ENCODE results near the gene MFAP3L.

MFAP3L gene

DNA sequence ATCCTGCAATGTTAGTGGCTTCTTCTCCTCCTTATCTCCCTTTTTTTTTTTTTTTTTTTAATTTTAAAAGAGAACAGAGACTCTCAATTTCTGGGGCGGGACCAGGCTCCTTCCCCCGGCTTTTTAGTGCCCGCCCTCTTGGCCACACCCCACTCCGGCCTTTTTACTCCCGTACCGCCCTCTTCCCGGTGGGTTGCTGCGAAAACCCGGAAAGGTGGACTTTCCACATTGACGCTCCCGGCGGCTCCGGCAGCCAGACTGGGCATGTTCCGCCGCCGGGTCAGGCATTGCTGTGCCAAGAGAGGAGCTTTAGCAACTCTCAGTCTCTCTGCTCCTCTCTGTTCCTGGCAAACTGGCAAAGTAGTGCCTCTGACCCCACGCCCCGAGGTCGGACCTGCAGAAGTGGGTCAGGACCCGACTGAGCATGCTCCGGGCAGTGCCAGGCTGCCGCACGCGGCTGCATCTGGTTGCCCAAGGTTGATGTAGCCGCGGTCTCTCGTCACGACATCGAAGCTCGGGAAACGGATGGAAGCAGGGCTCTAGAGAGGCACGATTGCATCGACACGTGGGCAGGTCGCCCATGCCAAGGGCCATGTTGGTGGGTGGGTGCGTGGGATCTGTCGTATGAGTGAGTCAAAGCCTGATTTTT is 1.1 kb upstream of the MFAP3L start:
- DNase-seq (ENCODE audit: low read depth): peak; percentile 91
- H3K4me3 ChIP-seq (ENCODE audit: low read depth, low read length): peak overlapping the region; percentile 91

DNA sequence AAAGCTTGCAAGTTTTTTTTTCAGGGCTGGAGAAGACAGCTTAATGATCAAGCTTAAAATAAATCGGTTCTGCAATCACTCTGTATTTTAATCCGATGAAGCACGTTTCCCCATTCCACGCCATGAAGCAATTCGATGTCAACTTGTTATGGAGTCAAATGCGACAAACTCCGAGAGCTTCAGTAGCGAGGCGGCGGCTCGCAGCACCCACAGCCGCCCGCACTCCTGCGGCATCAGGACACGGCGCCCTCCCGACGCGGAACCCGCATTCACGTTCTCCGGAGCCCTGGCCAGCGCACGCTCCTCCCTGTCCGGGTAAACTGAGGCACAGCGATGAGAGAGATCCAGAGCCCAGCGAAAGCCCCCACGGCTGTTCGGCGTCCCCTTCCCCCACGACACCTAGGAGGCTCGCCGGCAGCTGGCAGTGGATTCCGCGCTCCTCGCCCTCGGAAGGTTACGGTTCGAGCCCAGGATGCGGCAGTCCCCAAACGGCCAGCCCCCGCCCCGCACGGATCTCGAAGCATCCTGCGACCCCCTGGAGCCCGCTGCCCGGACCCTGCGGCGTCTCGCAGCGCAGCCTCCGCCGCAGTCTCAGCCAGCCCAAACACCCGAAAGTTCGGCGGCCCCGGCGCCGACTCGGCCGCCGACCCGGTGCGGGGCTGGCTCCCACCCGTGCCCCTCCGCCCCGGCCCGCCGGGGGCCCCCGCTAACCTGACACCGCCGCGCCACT is 507 bp downstream of the MFAP3L start:
- peak overlapping the region; percentile 72 for H3K4me3 ChIP-seq (ENCODE audit: low read depth, low read length)
- DNase-seq (ENCODE audit: low read depth): no peak

DNA sequence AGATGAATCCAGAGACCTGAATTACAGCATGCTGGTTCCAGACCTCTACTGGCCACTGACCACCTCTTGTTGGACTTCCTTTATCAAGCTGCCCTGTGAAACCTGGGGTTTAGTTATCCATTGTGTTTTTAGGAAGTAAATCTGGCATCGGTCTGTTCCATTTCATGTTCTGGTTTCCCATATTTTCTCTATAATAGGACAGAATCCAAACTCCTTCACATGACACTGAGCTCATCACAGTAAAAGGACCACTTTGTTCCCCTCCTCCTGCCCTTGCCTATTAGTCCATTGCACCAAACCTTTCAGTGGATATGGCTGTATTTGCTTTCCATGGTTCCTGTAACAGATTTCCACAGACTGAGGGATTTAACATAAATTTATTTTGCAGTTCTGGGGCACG is 4.0 kb downstream of the MFAP3L start:
- no peak for DNase-seq (ENCODE audit: low read depth)
- H3K4me3 ChIP-seq (ENCODE audit: low read depth, low read length): no peak overlapping the region

GRCh38 chr4:170017252-170017651 is 8.9 kb downstream of the MFAP3L start:
- DNase-seq (ENCODE audit: low read depth): no peak
- H3K4me3 ChIP-seq (ENCODE audit: low read depth, low read length): no peak overlapping the region

DNA sequence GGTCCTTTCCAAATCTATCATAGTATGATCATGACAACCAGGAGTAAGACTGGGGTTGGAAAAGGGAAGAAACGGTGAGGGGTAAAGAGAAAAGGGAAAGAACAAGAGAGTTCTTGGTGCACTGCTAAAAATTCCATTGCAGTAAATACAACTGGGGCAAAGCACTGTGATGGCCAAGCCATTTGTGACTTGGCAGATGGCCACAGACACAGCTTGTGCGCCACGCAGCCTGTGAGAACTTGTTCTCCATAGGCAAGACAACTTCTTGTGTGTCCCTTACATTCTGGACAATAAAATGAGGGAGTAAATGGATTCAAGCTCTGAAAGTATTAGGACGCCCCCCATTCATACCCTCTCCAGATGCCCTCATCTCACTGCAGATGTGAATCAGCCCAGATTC is 10.9 kb downstream of the MFAP3L start:
- DNase-seq (ENCODE audit: low read depth): no peak
- no peak overlapping the region for H3K4me3 ChIP-seq (ENCODE audit: low read depth, low read length)

DNA sequence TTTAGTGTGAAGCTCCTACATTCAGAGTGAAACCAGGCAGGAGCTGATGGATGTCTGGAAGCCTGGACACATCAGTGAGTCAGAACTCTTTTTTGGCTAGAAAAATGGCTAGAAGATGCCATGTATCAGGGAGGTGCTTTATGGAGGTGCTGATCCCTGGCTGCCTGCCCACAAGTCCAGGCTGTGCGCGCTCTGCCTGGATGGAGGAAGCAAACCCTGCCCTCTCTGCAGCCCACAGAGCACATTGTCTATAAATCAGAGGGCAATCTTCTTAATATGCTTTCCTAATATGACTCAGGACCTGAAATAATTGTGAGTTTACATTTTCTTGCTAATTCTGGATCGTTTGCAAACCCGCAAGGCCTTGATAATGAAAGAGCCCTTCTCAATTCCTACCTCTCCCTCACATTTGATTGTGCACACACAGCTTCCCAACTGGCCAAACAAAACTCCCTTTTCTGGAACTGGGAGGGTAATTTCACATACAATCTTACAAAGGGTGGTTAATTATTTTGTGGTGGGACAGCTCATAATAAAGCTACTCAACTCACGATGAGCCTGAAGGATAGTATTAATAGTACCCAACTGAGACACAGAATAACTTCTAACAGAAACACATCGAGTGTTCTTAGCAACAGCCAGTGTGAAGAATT is 11.7 kb downstream of the MFAP3L start:
- no peak overlapping the region for H3K4me3 ChIP-seq (ENCODE audit: low read depth, low read length)
- peak; percentile 44 for DNase-seq (ENCODE audit: low read depth)

- DNase-seq (ENCODE audit: low read depth): no peak
- H3K4me3 ChIP-seq (ENCODE audit: low read depth, low read length): no peak overlapping the region
Measured at GRCh38 chr4:170012629-170012958, 13.6 kb downstream of the MFAP3L start.

GRCh38 chr4:170011921-170012628 is 14.1 kb downstream of the MFAP3L start:
- no peak for DNase-seq (ENCODE audit: low read depth)
- no peak overlapping the region for H3K4me3 ChIP-seq (ENCODE audit: low read depth, low read length)

- DNase-seq (ENCODE audit: low read depth): no peak
- no peak overlapping the region for H3K4me3 ChIP-seq (ENCODE audit: low read depth, low read length)
Measured at GRCh38 chr4:170009291-170009690, 16.9 kb downstream of the MFAP3L start.

GRCh38 chr4:170008801-170009200 is 17.4 kb downstream of the MFAP3L start:
- DNase-seq (ENCODE audit: low read depth): no peak
- no peak overlapping the region for H3K4me3 ChIP-seq (ENCODE audit: low read depth, low read length)

GRCh38 chr4:170008371-170008770 is 17.8 kb downstream of the MFAP3L start:
- H3K4me3 ChIP-seq (ENCODE audit: low read depth, low read length): no peak overlapping the region
- no peak for DNase-seq (ENCODE audit: low read depth)

DNA sequence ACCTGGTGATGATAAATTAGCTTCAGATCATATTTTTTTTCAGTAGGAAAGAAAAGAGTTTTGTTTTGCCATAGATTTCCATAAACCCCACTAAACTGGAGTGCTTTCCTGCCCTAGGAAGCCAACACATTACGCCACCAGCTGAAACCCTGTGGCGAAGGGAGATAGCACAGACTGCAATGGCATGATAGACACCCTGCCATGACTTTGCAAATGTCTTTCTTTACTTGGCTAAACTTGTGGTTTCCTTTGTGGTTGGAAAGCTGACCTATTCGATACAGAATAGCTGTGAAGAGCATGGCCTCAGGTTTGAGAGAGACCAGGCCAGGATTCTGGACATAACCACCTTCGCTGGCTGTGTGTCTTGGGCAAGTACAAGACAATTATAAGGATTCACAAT is 19.1 kb downstream of the MFAP3L start:
- no peak overlapping the region for H3K4me3 ChIP-seq (ENCODE audit: low read depth, low read length)
- DNase-seq (ENCODE audit: low read depth): no peak

- no peak overlapping the region for H3K4me3 ChIP-seq (ENCODE audit: low read depth, low read length)
- DNase-seq (ENCODE audit: low read depth): no peak
Measured at GRCh38 chr4:170005472-170005871, 20.7 kb downstream of the MFAP3L start.

DNA sequence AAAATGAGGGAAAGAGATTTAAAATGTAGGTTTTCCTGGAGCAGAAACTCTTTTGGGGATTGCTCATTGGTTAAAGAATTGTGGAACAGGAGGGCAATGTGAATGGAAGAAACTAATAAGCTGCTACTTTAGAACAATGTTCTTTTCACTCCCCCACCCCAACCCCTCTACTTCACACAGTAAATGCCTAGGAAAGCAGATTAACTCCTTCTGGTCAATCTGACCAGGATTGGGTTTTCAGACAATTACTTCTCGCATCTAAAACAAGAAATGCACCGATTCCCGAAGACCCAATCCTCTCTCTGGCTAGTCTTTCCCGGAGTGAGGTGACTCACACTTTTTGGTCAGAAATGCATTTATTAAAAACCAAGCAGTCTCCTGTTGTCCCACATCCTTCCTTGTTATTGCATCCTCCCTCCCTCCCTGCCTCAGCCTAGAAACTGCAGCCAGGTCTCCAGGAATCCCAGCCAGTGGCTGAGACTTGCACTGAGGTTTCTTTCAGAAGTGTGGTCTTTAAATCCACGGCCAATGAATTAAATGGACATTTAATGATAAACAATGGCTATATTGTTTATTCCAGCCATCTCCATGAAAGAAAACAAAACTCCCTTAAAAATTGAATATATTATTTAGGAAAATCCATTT is 21.4 kb downstream of the MFAP3L start:
- no peak for DNase-seq (ENCODE audit: low read depth)
- H3K4me3 ChIP-seq (ENCODE audit: low read depth, low read length): no peak overlapping the region

- no peak for DNase-seq (ENCODE audit: low read depth)
- no peak overlapping the region for H3K4me3 ChIP-seq (ENCODE audit: low read depth, low read length)
Measured at GRCh38 chr4:170003071-170004070, 22.8 kb downstream of the MFAP3L start.

DNA sequence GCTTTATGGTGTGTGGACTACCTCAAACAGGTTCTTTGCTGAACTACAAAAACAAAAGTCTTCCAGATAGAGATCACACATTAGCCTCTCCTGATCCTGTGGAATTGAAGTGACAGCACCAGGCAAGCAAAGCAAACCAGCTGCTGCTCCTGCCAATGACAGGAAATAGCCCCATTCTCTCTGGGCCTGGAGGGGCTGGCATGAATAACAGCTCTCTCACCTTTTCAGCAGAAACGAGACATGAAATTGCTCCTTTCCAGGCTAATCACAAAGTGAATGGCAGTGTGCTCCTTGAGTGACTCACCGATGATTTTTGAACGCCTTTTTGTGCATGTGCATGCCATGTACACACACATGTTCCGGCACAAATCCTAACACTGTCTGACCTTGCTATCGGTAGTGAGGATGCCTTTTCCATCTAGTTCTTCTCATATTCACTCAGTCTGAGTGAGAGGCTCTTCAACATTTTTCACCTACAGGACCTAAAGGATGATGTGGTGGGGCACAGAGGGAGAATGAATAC is 24.4 kb downstream of the MFAP3L start:
- no peak overlapping the region for H3K4me3 ChIP-seq (ENCODE audit: low read depth, low read length)
- no peak for DNase-seq (ENCODE audit: low read depth)

DNA sequence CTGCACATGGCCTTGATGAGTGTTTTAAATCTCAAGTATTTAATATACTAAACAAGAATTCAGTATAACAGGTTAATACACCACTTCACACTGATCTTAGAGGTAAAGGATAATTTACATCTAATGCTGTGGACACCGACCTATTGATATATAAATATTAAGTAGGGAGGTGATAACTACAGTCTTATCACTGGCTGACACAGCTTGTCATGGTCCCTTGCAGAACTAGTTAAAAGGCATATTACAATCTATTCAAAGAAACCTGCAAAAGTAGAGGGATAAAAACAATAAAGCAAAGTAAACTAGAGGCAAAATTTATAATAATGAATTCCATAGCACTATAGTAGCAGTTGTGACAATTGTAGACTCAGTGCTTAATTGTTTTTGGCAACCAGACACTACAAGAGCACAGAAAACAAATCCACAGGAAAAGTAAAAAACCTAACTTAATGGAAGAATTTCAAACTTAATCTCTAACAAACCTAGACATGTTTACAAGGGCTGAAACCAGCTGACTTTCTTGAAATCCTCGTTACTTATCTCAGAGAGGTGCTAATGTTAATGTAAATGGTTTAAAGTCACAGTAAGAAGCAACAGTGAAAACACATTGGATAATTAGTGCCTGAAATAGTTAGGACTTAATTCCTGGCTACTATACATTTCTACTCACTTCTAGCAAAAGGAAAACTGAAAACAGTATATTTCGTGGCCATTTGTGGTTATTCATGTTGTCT is 25.0 kb downstream of the MFAP3L start:
- DNase-seq (ENCODE audit: low read depth): no peak
- H3K4me3 ChIP-seq (ENCODE audit: low read depth, low read length): no peak overlapping the region

- H3K4me3 ChIP-seq (ENCODE audit: low read depth, low read length): no peak overlapping the region
- DNase-seq (ENCODE audit: low read depth): no peak
Measured at GRCh38 chr4:169999923-170000322, 26.3 kb downstream of the MFAP3L start.
